ENCODE data around the gene FZD7.

The FZD7 gene

DNA sequence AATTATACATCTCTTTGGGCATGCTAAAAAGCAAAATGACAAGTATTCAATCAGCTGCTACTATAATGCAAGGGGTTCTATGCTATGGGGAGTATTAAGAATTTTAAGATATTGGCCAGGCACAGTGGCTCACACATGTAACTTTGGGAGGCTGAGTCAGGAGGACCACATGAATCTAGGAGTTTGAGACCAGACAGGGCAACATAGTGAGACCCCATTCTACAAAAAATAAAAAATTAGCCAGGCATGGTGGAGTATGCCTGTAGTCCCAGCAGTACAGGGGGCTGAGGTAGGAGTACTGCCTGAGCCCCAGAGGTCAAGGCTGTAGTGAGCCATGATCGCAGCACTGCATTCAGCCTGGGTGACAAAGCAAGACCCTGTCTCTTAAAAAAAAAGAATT is 33.9 kb downstream of the FZD7 start:
- no peak for DNase-seq (ENCODE audit: low read depth)

GRCh38 chr2:202069170-202070067 is 35.8 kb downstream of the FZD7 start:
- no peak for DNase-seq (ENCODE audit: low read depth)

DNA sequence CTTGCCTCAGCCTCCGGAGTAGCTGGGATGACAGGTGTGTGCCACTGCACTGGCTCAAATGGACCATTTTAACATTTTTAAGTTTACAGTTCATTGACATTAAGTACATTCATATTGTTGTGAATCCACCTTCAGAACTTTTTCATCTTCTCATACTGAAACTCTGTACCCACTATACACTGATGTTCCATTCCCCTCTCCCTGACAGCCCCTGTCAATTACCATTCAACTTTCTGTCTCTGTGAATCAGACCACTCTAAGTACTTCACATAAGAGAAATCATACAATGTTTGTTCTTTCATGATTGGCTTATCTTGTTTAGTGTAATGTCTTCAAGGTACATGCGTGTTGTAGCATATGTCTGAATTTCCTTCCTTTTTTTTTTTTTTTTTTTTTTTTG is 37.5 kb downstream of the FZD7 start:
- DNase-seq (ENCODE audit: low read depth) = no peak

GRCh38 chr2:202072226-202072625 is 38.6 kb downstream of the FZD7 start:
- DNase-seq (ENCODE audit: low read depth) = no peak

- no peak for DNase-seq (ENCODE audit: low read depth)
These were observed 39.2 kb downstream of the FZD7 start, which contains the start of gene KIAA2012 for GRCh38 chr2:202072737-202073401. TSS of gene KIAA2012 (plus strand) at chr2:202073255. CDS start at chr2:202073628, 373 bp downstream.

DNA sequence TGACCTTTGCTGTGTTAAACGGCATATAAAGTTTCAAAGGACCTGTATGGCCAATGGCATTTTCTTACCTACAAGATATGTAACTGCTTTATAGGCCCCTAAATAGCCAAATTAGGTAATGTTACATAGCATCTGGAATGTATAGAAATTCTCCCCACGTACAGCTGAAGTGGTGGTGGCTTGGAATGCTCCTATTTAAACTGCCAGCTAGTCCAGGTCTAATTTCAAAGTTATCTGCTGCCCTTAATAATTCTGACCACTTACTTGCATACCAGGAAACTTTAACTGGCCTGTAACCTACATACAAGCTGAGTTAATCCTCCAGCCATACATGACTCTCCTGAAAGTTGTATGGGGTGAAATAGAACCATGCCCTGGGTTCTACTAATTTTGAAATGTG is 40.7 kb downstream of the FZD7 start:
- DNase-seq (ENCODE audit: low read depth) = no peak

DNA sequence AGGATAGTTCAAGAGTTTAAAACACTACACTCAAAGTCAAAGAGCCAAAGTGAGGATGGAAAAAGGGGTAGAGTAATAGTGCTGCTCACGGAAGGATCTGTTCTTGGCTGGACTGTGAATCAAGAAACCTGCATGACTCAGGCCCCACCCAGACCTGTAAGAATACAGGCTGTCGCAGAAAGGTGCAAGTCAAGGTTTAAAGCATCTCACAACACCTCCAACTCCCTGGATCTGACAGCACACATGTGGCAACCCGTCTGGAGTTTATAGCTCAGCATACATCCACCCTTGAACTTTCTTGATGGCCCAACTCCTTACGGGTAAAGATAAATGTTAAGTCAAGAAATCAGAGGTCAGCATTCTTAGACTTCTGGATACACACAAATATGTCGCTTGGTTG is 45.7 kb downstream of the FZD7 start:
- DNase-seq (ENCODE audit: low read depth) = no peak

DNA sequence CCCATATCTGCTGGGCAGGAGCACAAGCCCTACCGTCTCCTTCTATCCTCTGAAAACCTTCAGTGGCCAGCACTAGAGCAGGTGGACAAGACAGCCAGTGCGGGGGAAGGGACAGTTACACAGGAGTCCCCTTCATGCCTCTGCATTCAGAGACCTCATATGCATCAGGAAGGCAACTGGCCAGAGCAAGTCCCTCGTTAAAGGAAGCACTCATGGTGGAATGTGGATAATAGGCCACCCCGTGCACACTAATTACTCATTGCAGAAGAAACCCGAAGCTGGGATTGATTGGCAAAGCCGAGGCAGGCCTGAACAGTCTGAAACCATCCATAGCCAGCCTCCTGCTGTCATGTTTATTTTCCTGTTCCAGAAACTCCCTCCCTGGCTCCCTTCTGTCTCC is 50.6 kb downstream of the FZD7 start:
- DNase-seq (ENCODE audit: low read depth) = no peak

All from activated T-cell treated with anti-CD3 and anti-CD28 coated beads for 24 hours (primary cell).